Testis (tissue), 2 donors: ENCODE measurements around the gene KRTAP29-1.

Experiments used
- CTCF ChIP-seq, 3 experiments: fragments of 450-650 bp in 2 of 3; fragments of 200-600 bp in 1 of 3; sonication (generic) in 1 of 3; IDR thresholded peaks; one replicate each; pipeline ENCODE4 v1.5.1; 2016 to 2019; ENCODE audit warnings: antibody characterized with exemption in 3 of 3, mild to moderate bottlenecking in 2 of 3, moderate library complexity in 1 of 3
- POLR2A ChIP-seq: fragments of 450-650 bp; IDR thresholded peaks from one replicate; pipeline ENCODE4 v1.6.1; 2017; ENCODE audit warnings: antibody characterized with exemption, mild to moderate bottlenecking, moderate library complexity

GRCh38 chr17:41333836-41334235 is 31.2 kb upstream of the KRTAP29-1 start:
- TF ChIP-seq CTCF (IDR thresholded peaks at IDR 0.05) (no peak), POLR2A (no peak)
